GM12872 (cell line): Measurements from ENCODE around the gene APBB1.

Experiments used
- TF ChIP-seq, protein P1 (sequence below): IDR thresholded peaks from 3 replicates; pipeline ENCODE4 v1.5.1; 2011; ENCODE audit warnings: low read depth, mild to moderate bottlenecking, low read length, moderate library complexity; ENCODE audit not compliant: insufficient read depth

Gene APBB1

DNA sequence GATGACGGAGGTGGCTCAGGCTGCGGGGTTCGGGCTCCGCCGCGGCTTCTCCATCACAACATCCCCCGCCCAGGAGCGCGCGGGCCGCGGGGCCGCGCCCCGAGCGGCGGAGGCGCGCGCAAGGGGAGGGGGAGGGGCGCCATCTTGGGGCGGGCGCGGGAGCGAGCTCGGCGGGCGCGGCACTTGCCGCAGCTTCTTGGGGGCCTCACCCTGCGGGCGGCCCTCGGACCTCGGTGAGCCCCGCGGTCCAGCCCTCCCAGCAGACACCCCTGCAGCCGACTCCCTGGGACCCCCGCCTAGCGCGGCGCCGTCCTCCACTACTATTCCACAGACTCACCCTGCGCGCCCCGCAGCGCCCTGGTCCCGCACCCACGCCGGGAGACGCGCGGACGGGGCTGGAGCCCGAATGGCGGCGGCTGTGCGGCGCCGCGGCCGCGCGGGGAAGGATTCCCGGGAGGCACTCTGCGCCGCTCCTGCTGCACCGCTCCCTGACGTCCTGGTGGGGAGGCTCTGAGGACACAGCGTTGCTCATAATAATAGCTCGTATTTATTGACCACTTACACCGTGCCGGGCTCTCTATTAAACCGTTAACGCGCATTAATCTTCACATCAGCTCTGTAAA is at the start of gene APBB1:
Gene APBB1, minus strand, starts transcription at position 86 of the 623 bp plus-strand sequence. CDS start 7,747 bp downstream, outside the sequence.
- TF ChIP-seq, protein P1, sequence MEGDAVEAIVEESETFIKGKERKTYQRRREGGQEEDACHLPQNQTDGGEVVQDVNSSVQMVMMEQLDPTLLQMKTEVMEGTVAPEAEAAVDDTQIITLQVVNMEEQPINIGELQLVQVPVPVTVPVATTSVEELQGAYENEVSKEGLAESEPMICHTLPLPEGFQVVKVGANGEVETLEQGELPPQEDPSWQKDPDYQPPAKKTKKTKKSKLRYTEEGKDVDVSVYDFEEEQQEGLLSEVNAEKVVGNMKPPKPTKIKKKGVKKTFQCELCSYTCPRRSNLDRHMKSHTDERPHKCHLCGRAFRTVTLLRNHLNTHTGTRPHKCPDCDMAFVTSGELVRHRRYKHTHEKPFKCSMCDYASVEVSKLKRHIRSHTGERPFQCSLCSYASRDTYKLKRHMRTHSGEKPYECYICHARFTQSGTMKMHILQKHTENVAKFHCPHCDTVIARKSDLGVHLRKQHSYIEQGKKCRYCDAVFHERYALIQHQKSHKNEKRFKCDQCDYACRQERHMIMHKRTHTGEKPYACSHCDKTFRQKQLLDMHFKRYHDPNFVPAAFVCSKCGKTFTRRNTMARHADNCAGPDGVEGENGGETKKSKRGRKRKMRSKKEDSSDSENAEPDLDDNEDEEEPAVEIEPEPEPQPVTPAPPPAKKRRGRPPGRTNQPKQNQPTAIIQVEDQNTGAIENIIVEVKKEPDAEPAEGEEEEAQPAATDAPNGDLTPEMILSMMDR: no peak

DNA sequence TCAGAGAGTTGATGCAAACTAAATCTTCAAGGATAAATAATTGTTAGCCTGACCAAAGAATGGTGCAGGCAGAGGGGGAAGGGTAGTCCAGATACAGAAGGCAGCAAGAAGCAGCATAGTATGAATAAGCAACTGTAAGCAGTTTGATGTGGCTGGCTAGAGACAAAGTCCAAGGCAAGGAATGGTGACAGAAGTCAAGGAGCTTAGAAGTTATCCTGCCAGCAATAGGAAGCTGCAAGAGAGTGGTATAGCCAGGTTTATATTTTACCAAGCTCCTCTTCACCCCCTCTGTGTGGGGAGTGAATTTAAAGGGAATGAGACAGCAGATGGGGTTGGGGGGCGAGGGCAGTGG is 40.2 kb upstream of the APBB1 start:
- TF ChIP-seq, protein P1: no peak

DNA sequence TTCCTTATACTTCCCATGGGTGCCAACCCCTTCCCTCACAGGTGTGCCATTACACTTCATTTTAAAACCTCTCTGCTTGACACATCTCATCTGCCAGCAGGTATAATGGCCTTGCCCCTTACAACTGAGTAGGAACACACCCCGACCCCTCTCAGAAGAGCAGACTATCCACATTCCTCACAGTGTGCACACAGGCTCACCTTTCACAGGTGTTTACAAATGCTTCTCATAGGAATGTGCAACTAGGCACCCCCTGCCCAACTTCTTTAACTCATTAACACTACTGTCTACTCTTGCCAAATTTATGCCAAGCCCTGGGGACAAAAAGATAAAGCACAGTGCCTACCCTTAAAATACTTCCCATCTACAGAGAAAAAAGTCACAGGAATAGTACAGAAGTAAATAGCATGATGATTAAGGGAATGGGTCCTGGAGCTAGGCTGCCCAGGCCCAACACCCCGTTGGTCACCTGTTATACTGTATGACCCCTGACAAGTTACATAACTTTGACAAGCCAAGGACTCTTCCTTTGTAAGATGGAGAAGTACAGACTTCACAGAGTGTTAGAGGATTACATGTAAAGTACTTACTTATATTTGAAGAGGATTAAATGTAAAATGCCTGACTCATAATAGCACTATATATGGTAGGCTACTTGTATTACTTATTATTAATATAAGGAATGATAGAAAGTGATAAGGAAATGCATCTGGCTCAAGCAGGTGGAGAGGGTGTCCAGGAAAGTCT is 39.6 kb upstream of the APBB1 start:
- TF ChIP-seq, protein P1: no peak

DNA sequence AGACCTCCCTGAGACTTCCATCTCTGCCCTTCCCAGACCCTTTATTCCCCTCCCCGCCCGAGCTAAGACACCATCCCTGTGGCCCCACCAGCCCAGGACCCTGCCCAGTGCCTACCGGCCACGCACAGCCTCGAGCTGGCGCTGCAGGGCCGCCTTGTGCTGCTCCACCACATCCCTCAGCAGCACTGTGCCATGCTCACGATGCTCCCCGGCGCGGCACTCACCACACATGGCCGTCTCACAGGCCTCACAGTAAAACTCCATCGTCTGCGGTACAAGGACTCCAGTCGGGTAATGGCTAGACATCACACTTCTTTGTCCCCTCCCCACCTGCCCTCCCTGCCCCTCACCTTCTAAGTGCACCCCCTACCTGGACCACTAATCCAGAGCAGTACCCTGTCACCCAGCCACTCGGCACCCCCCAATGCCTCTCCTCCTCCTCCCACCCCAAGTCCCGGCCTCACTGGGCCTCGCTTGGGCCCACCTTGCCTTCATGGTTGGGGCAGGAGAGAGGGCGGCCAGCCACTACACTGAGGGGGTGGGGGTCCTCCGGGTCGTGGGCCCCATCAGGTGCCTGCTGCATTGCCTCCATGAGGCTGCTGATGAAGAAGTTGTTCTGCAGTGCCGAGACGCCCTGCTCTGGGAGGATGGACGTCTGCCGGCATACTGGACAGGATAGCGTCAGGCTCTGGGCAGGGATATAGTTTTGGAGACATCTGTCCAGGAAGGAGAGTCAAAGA is 38.9 kb upstream of the APBB1 start:
- TF ChIP-seq, protein P1: no peak

DNA sequence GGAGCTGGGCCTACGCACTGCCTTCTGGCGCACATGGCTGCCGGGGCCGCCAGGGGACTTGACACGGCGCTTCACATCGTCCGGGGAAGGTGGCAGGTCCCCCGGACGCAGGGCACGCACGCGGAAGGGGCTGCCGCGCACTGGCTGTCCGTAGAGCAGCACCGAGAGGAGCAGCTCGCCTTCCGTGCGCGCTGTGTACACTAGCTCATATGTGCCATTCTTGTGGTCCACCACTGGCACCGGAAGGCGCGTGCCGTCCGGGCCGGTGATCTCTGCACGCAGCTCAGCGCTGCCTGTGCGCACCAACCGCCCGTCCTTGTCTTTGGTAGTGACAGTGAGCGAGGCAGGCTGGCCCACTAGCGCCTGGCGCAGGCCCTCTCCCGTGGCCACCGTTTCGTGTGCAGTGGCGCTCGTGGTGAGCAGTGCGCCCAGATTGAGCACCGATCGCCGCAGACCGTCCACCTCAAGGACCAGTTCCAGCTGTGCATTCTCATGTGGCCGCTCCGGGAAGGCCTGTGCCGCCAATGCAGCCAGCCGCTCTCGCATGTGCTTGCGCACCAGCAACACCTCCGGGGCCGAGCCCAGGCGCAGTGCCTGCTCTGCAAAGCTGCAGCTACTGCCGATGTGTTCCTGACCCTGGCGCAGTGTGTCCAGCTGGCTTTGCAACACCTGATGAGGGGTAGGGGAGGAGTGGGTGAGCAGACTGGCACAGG is 37.6 kb upstream of the APBB1 start:
- TF ChIP-seq, protein P1: no peak

DNA sequence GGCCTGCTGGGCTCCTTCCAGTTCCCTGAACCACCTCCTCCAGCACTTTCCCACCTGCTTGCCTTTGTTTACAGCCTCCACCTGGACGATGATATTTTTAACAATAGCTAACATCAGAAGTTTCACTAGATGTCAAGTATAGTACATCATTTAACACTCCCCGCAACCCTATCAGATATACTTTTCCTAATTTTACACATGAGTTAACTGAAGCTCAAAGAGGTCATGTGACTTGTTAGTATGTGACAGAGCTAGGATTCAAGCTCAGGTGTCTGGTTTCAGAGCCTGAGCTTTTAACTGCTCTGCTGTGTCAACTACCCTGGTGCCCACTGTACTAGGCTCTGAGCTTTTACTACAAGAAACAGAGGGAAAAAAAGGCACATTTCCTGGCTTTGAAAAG is 36.2 kb upstream of the APBB1 start:
- TF ChIP-seq, protein P1: no peak

DNA sequence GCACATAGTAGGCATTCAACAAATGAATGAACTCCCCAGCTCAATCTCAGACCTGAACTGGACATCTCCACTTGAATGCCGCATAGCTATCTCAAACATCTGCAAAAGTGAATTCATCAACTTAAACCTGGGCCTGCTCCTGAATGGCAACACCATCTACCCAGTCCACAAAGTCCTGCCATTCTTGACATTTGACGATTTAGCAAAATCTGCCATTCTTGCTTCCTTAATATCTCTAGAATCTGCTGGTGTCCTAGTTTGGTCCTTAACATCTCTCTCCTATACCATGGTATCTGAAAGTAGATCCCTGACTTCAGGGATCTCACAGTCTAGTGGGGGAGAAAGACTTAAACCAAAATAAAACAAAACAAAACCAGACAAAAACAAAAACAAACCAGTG is 34.3 kb upstream of the APBB1 start:
- TF ChIP-seq, protein P1: no peak
